Glutamatergic neuron (in vitro differentiated cells): Measurements from ENCODE around the gene MAF. TPM values are rescaled to one million over a fixed set of nuclear protein-coding genes. Genes with fewer than 3 reads are reported as not detected.

Source experiments
- DNase-seq: peaks from one replicate; pipeline ENCODE4 v3.0.0; 2022
- H3K27ac Mint-ChIP-seq: one replicate; pipeline ENCODE4 v1.8.0; 2020; ENCODE audit warnings: mild to moderate bottlenecking, mixed read lengths, inconsistent platforms; ENCODE audit not compliant: unreplicated experiment
- H3K27me3 Mint-ChIP-seq: one replicate; pipeline ENCODE4 v1.8.0; 2020; ENCODE audit warnings: mild to moderate bottlenecking, moderate library complexity, mixed read lengths, inconsistent platforms; ENCODE audit not compliant: unreplicated experiment
- H3K36me3 Mint-ChIP-seq: one replicate; pipeline ENCODE4 v1.8.0; 2020; ENCODE audit warnings: mild to moderate bottlenecking, mixed read lengths, inconsistent platforms; ENCODE audit not compliant: unreplicated experiment
- H3K4me1 Mint-ChIP-seq: one replicate; pipeline ENCODE4 v1.8.0; 2020; ENCODE audit warnings: mild to moderate bottlenecking, low read depth, mixed read lengths, inconsistent platforms; ENCODE audit not compliant: unreplicated experiment
- H3K4me3 Mint-ChIP-seq: one replicate; pipeline ENCODE4 v1.8.0; 2020; ENCODE audit warnings: mild to moderate bottlenecking, mixed read lengths, inconsistent platforms; ENCODE audit not compliant: unreplicated experiment
- H3K9me3 Mint-ChIP-seq: one replicate; pipeline ENCODE4 v1.8.0; 2020; ENCODE audit warnings: mild to moderate bottlenecking, moderate library complexity, mixed read lengths, inconsistent platforms; ENCODE audit not compliant: unreplicated experiment
- CTCF ChIP-seq: fragments of 200-600 bp; sonication (generic); IDR thresholded peaks from one replicate; pipeline ENCODE4 v1.5.0; 2021; ENCODE audit not compliant: partially characterized antibody, unreplicated experiment
- total RNA-seq: library from RNA; stranded (reverse); fragmentation: NEBNext Ultra II Directional; extraction: Animal tissue kit (Norgen Biotek cat#: 25700); gene quantifications from one replicate; pipeline ENCODE4 v1.2.1, GENCODE V29; 2021; ENCODE audit not compliant: unreplicated experiment

The MAF gene
- total RNA-seq, 1 donor from 2014 or later = 5.0 TPM

GRCh38 chr16:79628501-79628975 is 28.0 kb upstream of the MAF start:
- Mint-ChIP-seq H3K9me3 (no peaks in the 10 kb centered on the region), H3K4me3 (no peak overlapping the region)

DNA sequence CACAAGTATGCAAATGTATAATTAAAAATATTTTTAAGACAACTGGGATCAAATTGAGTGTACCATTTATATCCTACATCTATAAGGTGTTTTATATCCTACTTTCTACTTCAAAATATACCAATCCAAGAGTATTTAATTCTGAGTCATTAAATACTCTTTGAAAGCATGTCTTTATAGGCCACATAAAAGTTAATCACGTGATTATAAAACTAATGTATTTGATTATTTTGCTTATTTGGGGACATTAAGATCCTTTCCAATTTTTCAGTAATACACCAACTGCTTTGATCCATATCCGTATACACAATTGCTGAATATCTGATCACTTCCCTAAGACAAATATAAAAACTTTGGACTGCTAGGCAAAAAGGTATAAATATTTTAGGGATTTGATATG is 26.6 kb upstream of the MAF start:
- Mint-ChIP-seq H3K36me3 (peaks cover 5% of the 10 kb centered on the region), H3K27me3 (no peaks in the 10 kb centered on the region), H3K9me3 (no peaks in the 10 kb centered on the region), H3K27ac (no peak overlapping the region), H3K4me3 (no peak overlapping the region), H3K4me1 (no peaks in the 10 kb centered on the region)
- no peak for DNase-seq
- TF ChIP-seq CTCF = no peak

More at GRCh38 chr16:79628501-79628975, 28.0 kb upstream of the MAF start:
- H3K27me3 Mint-ChIP-seq = no peaks in the 10 kb centered on the region
- no peak for TF ChIP-seq CTCF
- H3K4me1 Mint-ChIP-seq = no peaks in the 10 kb centered on the region
- no peak overlapping the region for H3K27ac Mint-ChIP-seq
- H3K36me3 Mint-ChIP-seq = peaks cover 5% of the 10 kb centered on the region
- no peak for DNase-seq

GRCh38 chr16:79625738-79626137 is 25.2 kb upstream of the MAF start:
- Mint-ChIP-seq H3K27me3 (no peaks in the 10 kb centered on the region), H3K9me3 (no peaks in the 10 kb centered on the region), H3K36me3 (peaks cover 5% of the 10 kb centered on the region), H3K4me3 (no peak overlapping the region), H3K27ac (no peak overlapping the region), H3K4me1 (no peaks in the 10 kb centered on the region)
- DNase-seq = no peak
- no peak for TF ChIP-seq CTCF

DNA sequence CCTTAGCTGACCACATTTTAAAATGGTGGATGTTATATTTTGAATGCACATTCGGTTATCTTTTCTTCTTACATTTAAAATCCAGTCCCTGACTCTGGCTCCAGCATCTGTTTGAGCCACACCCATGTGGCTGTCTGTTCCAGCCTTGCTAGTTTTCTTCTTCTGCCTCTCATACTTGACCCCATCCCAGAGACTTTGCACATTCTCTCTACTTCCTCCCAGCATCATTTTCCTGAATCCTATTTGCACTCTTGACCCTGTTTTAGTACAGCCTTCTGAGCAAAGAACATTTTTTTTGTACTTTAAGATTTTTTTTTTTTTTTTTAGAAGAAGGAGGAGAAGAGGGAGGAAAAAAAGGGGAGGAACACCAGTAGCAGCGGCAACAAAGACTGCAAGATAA is 23.3 kb upstream of the MAF start:
- no peaks in the 10 kb centered on the region for H3K9me3 Mint-ChIP-seq
- no peak overlapping the region for H3K27ac Mint-ChIP-seq
- no peaks in the 10 kb centered on the region for H3K36me3 Mint-ChIP-seq
- H3K4me1 Mint-ChIP-seq = no peaks in the 10 kb centered on the region
- no peak for TF ChIP-seq CTCF
- H3K4me3 Mint-ChIP-seq = no peak overlapping the region
- no peaks in the 10 kb centered on the region for H3K27me3 Mint-ChIP-seq
- DNase-seq = no peak

DNA sequence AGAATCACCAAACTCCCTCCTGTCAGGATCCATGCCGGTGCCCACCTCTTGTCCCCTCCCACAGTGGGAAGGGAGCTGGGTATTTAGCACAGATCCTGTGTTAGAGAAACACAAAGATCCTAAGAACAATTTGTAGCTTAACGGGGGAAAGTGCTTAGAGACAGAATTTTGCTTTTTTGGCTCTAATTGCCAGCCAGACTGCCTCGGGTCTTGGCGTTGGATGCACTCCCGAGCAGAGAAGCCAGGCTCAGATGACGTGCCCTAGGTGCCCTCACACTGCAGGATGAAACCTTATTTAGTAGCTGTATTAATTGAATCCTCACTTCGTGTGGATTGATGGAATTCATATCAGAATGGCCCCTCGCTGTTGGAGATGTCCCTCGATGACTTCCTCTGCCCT is 22.5 kb upstream of the MAF start:
- TF ChIP-seq CTCF = no peak
- DNase-seq = no peak
- Mint-ChIP-seq H3K36me3 (no peaks in the 10 kb centered on the region), H3K9me3 (no peaks in the 10 kb centered on the region), H3K27me3 (no peaks in the 10 kb centered on the region), H3K4me3 (no peak overlapping the region), H3K27ac (no peak overlapping the region), H3K4me1 (no peaks in the 10 kb centered on the region)
